Measurements from ENCODE around the gene FARP1. TPM values are rescaled to one million over a fixed set of nuclear protein-coding genes. Genes with fewer than 3 reads are reported as not detected.

The FARP1 gene
- total and polyA plus RNA-seq, 2 of the 13 experiments (the other 11 are each of a cell fraction or from before 2014, with no cell fraction given) = 70.6 to 126 TPM

DNA sequence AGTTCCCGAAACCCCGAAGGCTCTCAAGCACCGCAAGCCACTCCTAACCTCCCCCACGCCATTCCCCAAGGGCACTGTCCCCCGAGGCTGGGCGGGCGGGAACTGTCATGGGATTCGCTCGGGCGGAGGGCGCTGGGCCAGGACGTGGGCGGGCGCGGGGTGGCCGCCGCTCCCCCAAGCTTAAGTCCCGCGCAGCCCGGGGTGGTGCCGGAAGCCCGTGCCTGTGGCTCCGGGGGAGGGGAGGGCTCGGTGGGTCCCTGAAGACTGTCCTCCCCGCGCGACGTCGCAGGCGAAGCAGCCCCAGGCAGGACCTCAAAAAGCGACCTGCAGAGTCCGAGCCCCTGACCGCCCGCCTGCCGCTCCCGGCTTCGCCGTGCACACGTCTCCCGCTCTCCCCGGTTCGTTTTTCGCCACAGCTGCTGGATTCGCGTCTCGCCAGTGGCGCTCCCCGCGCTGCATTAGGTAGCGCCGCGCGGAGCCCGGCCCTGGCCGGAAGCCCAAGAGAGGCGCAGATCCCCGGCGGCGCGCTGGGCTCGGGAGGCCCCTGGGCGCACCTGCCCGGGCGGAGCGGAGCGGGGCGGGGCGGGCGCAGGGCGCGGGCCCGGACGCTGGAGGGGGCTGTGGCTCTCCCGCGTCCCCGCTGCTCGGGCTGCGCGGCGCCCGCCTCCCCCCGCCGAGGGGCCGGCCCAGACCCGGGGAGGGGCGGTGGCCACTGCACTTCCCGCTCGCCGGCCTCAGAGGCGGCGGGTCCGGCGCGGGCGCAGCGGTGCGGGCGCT lies at the start of gene FARP1 (continued):
- TF ChIP-seq NR2F1 (CRISPR knock-in tag; IDR thresholded peaks at IDR 0.05) (no peak), TBX3 (IDR thresholded peaks at IDR 0.05; ENCODE audit: borderline replicate concordance) (no peak), MIER2 (CRISPR knock-in tag; IDR thresholded peaks at IDR 0.05) (no peak), SIN3B (IDR thresholded peaks at IDR 0.05; ENCODE audit: low read length) (no peak), TCF12 (IDR thresholded peaks at IDR 0.05) (no peak), TCF12 (CRISPR knock-in tag; IDR thresholded peaks at IDR 0.05) (0 out of 2 replicates have a peak, but pooled peaks have one; percentile 33), ZNF589 (CRISPR knock-in tag; conservative IDR thresholded peaks at IDR 0.05) (no peak; the same call in 1 of the 2 replicates), ZNF761 (CRISPR knock-in tag; conservative IDR thresholded peaks at IDR 0.05) (peak; percentile 78; the same call in 1 of the 2 replicates), GTF3A (CRISPR knock-in tag; conservative IDR thresholded peaks at IDR 0.05) (peak; percentile 80; the same call in 1 of the 2 replicates), ADNP (CRISPR knock-in tag; IDR thresholded peaks at IDR 0.05) (no peak), ZBTB8A (CRISPR knock-in tag; IDR thresholded peaks at IDR 0.05; ENCODE audit: borderline replicate concordance, low read depth) (peak; percentile 87; the same call in 1 of the 2 replicates), AGO1 (IDR thresholded peaks at IDR 0.05; ENCODE audit: low read depth, low read length, poor library complexity, severe bottlenecking) (no peak), ZNF564 (CRISPR knock-in tag; IDR thresholded peaks at IDR 0.05) (no peak; the same call in 1 of the 2 replicates), MAFG (CRISPR knock-in tag; IDR thresholded peaks at IDR 0.05) (no peak), IRX3 (CRISPR knock-in tag; IDR thresholded peaks at IDR 0.05; ENCODE audit: borderline replicate concordance, low read depth) (no peak), ZNF253 (CRISPR knock-in tag; IDR thresholded peaks at IDR 0.05; ENCODE audit: borderline replicate concordance) (no peak), RFX5 (IDR thresholded peaks at IDR 0.05; ENCODE audit: low read depth, low read length) (no peak)
- TF ChIP-seq, protein P1, sequence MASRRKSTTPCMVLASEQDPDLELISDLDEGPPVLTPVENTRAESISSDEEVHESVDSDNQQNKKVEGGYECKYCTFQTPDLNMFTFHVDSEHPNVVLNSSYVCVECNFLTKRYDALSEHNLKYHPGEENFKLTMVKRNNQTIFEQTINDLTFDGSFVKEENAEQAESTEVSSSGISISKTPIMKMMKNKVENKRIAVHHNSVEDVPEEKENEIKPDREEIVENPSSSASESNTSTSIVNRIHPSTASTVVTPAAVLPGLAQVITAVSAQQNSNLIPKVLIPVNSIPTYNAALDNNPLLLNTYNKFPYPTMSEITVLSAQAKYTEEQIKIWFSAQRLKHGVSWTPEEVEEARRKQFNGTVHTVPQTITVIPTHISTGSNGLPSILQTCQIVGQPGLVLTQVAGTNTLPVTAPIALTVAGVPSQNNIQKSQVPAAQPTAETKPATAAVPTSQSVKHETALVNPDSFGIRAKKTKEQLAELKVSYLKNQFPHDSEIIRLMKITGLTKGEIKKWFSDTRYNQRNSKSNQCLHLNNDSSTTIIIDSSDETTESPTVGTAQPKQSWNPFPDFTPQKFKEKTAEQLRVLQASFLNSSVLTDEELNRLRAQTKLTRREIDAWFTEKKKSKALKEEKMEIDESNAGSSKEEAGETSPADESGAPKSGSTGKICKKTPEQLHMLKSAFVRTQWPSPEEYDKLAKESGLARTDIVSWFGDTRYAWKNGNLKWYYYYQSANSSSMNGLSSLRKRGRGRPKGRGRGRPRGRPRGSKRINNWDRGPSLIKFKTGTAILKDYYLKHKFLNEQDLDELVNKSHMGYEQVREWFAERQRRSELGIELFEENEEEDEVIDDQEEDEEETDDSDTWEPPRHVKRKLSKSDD (CRISPR knock-in tag; IDR thresholded peaks at IDR 0.05; ENCODE audit: low read depth) = no peak
- TF ChIP-seq, protein P2, sequence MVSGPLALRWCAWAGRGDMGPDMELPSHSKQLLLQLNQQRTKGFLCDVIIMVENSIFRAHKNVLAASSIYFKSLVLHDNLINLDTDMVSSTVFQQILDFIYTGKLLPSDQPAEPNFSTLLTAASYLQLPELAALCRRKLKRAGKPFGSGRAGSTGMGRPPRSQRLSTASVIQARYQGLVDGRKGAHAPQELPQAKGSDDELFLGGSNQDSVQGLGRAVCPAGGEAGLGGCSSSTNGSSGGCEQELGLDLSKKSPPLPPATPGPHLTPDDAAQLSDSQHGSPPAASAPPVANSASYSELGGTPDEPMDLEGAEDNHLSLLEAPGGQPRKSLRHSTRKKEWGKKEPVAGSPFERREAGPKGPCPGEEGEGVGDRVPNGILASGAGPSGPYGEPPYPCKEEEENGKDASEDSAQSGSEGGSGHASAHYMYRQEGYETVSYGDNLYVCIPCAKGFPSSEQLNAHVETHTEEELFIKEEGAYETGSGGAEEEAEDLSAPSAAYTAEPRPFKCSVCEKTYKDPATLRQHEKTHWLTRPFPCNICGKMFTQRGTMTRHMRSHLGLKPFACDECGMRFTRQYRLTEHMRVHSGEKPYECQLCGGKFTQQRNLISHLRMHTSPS (CRISPR knock-in tag; IDR thresholded peaks at IDR 0.05; ENCODE audit: low read depth) = 0 out of 2 replicates have a peak, but pooled peaks have one; percentile 24
- TF ChIP-seq, protein P3, sequence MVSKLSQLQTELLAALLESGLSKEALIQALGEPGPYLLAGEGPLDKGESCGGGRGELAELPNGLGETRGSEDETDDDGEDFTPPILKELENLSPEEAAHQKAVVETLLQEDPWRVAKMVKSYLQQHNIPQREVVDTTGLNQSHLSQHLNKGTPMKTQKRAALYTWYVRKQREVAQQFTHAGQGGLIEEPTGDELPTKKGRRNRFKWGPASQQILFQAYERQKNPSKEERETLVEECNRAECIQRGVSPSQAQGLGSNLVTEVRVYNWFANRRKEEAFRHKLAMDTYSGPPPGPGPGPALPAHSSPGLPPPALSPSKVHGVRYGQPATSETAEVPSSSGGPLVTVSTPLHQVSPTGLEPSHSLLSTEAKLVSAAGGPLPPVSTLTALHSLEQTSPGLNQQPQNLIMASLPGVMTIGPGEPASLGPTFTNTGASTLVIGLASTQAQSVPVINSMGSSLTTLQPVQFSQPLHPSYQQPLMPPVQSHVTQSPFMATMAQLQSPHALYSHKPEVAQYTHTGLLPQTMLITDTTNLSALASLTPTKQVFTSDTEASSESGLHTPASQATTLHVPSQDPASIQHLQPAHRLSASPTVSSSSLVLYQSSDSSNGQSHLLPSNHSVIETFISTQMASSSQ (IDR thresholded peaks at IDR 0.05; ENCODE audit: low read depth) = no peak
- TF ChIP-seq, protein P3 (CRISPR knock-in tag; IDR thresholded peaks at IDR 0.05; ENCODE audit: borderline replicate concordance) = peak; percentile 68; the same call in 1 of the 2 replicates

Data from HepG2 (cell line).